Transverse colon (tissue), 4 donors: ENCODE results near the gene UNC5B. TPM values are rescaled to one million over a fixed set of nuclear protein-coding genes. Genes with fewer than 3 reads are reported as not detected.

Source experiments
- DNase-seq: peaks from one replicate; pipeline ENCODE4 v3.0.0-alpha.2; 2019
- H3K27ac ChIP-seq, 4 donors: fragments of 200-600 bp; sonication (generic); 2 replicates each; pipeline ENCODE4 v1.5.1; 2016 to 2018; ENCODE audit warnings: inconsistent platforms in 4 of 4
- H3K27me3 ChIP-seq: fragments of 200-600 bp; sonication (generic); 2 replicates; pipeline ENCODE4 v1.5.1; 2017; ENCODE audit warnings: inconsistent platforms
- H3K36me3 ChIP-seq, 4 donors: fragments of 200-600 bp; sonication (generic); 2 replicates each; pipeline ENCODE4 v1.5.1; 2017 to 2019; ENCODE audit warnings: inconsistent platforms in 4 of 4
- H3K4me1 ChIP-seq, 4 donors: fragments of 200-600 bp; sonication (generic); 2 replicates each; pipeline ENCODE4 v1.5.1; 2017 to 2020; ENCODE audit warnings: inconsistent platforms in 4 of 4
- H3K4me3 ChIP-seq, 4 donors: fragments of 200-600 bp; sonication (generic); 1 replicate in 1 of 4; 2 replicates in 3 of 4; pipeline versions ENCODE4 v1.5.1 to v1.6.1; 2017 to 2019; ENCODE audit warnings: inconsistent platforms in 4 of 4
- H3K9me3 ChIP-seq, 2 donors: fragments of 200-600 bp; sonication (generic); 2 replicates each; pipeline ENCODE4 v1.5.1; 2017 to 2019; ENCODE audit warnings: inconsistent platforms in 2 of 2
- EP300 ChIP-seq: sonication (generic); formaldehyde crosslinking; IDR thresholded peaks from one replicate; pipeline ENCODE4 v1.6.1; 2017; ENCODE audit warnings: antibody characterized with exemption, low read depth
- POLR2A ChIP-seq: fragments of 450-650 bp; IDR thresholded peaks from one replicate; pipeline ENCODE4 v1.6.1; 2016; ENCODE audit warnings: antibody characterized with exemption, mild to moderate bottlenecking, moderate library complexity
- POLR2AphosphoS5 ChIP-seq, 3 donors: sonication (generic); formaldehyde crosslinking; IDR thresholded peaks; one replicate each; pipeline ENCODE4 v1.6.1; 2016; ENCODE audit warnings: antibody characterized with exemption in 3 of 3
- WGBS, 2 donors: methylation state at CpG; one replicate each; pipeline ENCODE4 v1.1.5; 2018; ENCODE audit warnings: low coverage in 1 of 2; 5-methylcytosine and 5-hydroxymethylcytosine counted together
- in situ Hi-C, 4 donors: fragments of 200-750 bp; cut with MboI; loops; one replicate each; pipeline versions ENCODE4 v1.15.0 to v1.15.1; 2017; ENCODE audit warnings: low sequenced_read_pairs in 3 of 4, low pct_ligation_motif_present in 1 of 4, low pct_unique_long_range_greater_than_20kb in 1 of 4
- intact Hi-C: fragments of 100-400 bp; cut with DNase I; formaldehyde crosslinking; loops from one replicate; pipeline ENCODE4 v1.15.1; 2023; ENCODE audit warnings: low total_unique reads
- total RNA-seq, 4 donors: library from RNA; depleted of rRNA; stranded (reverse); fragments of >200 nt; gene quantifications; one replicate each; pipeline ENCODE4 v1.1.0, GENCODE V29; 2016
- TF ChIP-seq, protein P1 (sequence below), 5 experiments: fragments of 200-600 bp in 3 of 5; fragments of 450-650 bp in 2 of 5; sonication (generic) in 3 of 5; IDR thresholded peaks; 1 replicate in 2 of 5; 2 replicates in 3 of 5; pipeline ENCODE4 v1.5.1; 2016 to 2017; ENCODE audit warnings: antibody characterized with exemption in 5 of 5, inconsistent platforms in 3 of 5, mild to moderate bottlenecking in 2 of 5, moderate library complexity in 1 of 5

UNC5B gene
- total RNA-seq, 4 donors from 2014 or later = 12.3 to 74.1 (median 41.2) TPM

- TF ChIP-seq POLR2AphosphoS5 (IDR thresholded peaks at IDR 0.05) (no peak), EP300 (no peak), POLR2A (no peak)
- DNase-seq = no peak
- WGBS, 2 donors = 58% methylated on average over 3 of the region's 3 CpGs; no CpG with 5 or more reads in 1 of the 2 donors
- H3K4me3 ChIP-seq = no peak overlapping the region
- no peaks in the 10 kb centered on the region for H3K9me3 ChIP-seq
- in situ Hi-C loops = loop anchor here (10.0 to 25.0 kb wide), 7 partner anchors 252 to 505 kb away; no protein-coding TSS in a partner anchor
- H3K27ac ChIP-seq = no peak overlapping the region
- peaks cover 0 to 23% (median 8%) of the 10 kb centered on the region in 4 donors for H3K4me1 ChIP-seq
- no peaks in the 10 kb centered on the region for H3K27me3 ChIP-seq
- intact Hi-C loops = loop anchor here (10.0 kb wide), 3 partner anchors 265 to 585 kb away; no protein-coding TSS in a partner anchor
- no peaks in the 10 kb centered on the region for H3K36me3 ChIP-seq
Observed at GRCh38 chr10:71309919-71310318, 97.5 kb downstream of the UNC5B start.

GRCh38 chr10:71312220-71312619 is 99.8 kb downstream of the UNC5B start:
- no peak overlapping the region for H3K4me3 ChIP-seq
- no peak overlapping the region for H3K27ac ChIP-seq
- no peaks in the 10 kb centered on the region for H3K36me3 ChIP-seq
- no peaks in the 10 kb centered on the region for H3K27me3 ChIP-seq
- 45 to 77% methylated on average over 1 of the region's 1 CpG for WGBS, 2 donors
- no peak for TF ChIP-seq EP300
- no peak for TF ChIP-seq POLR2A
- no peak for TF ChIP-seq POLR2AphosphoS5 (IDR thresholded peaks at IDR 0.05)
- TF ChIP-seq, protein P1, sequence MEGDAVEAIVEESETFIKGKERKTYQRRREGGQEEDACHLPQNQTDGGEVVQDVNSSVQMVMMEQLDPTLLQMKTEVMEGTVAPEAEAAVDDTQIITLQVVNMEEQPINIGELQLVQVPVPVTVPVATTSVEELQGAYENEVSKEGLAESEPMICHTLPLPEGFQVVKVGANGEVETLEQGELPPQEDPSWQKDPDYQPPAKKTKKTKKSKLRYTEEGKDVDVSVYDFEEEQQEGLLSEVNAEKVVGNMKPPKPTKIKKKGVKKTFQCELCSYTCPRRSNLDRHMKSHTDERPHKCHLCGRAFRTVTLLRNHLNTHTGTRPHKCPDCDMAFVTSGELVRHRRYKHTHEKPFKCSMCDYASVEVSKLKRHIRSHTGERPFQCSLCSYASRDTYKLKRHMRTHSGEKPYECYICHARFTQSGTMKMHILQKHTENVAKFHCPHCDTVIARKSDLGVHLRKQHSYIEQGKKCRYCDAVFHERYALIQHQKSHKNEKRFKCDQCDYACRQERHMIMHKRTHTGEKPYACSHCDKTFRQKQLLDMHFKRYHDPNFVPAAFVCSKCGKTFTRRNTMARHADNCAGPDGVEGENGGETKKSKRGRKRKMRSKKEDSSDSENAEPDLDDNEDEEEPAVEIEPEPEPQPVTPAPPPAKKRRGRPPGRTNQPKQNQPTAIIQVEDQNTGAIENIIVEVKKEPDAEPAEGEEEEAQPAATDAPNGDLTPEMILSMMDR (IDR thresholded peaks at IDR 0.05) = no peak
- H3K4me1 ChIP-seq = peaks cover 0 to 23% (median 8%) of the 10 kb centered on the region in 4 donors
- intact Hi-C loops = loop anchor here (10.0 kb wide), 3 partner anchors 263 to 583 kb away; no protein-coding TSS in a partner anchor
- DNase-seq = no peak
- in situ Hi-C loops = loop anchor here (10.0 to 25.0 kb wide), 7 partner anchors 250 to 503 kb away; no protein-coding TSS in a partner anchor
- H3K9me3 ChIP-seq = no peaks in the 10 kb centered on the region

- no peaks in the 10 kb centered on the region for H3K27me3 ChIP-seq
- 24 to 34% methylated on average over 7 to 19 of the region's 19 CpGs for WGBS, 2 donors
- DNase-seq = peak; percentile 53
- peak overlapping the region; percentile 42 to 73 (median 64) for H3K27ac ChIP-seq
- H3K4me3 ChIP-seq = no peak overlapping the region
- H3K9me3 ChIP-seq = no peaks in the 10 kb centered on the region
- intact Hi-C loops = loop anchor here (10.0 kb wide), 3 partner anchors 262 to 582 kb away; no protein-coding TSS in a partner anchor
- no peaks in the 10 kb centered on the region for H3K36me3 ChIP-seq
- in situ Hi-C loops = loop anchor here (10.0 to 25.0 kb wide), 7 partner anchors 249 to 502 kb away; no protein-coding TSS in a partner anchor
- H3K4me1 ChIP-seq = peaks cover 0 to 23% (median 8%) of the 10 kb centered on the region in 4 donors
- TF ChIP-seq POLR2A (no peak), POLR2AphosphoS5 (IDR thresholded peaks at IDR 0.05) (peak in 2 of 3 donors; percentile 14 to 36), EP300 (no peak)
- TF ChIP-seq, protein P1 (IDR thresholded peaks at IDR 0.05) = no peak
Observed at GRCh38 chr10:71312811-71313789, 100.7 kb downstream of the UNC5B start.

GRCh38 chr10:71314028-71314693 is 101.8 kb downstream of the UNC5B start:
- Histone ChIP-seq H3K36me3 (no peaks in the 10 kb centered on the region), H3K27me3 (no peaks in the 10 kb centered on the region), H3K4me1 (peaks cover 0 to 28% (median 10%) of the 10 kb centered on the region in 4 donors), H3K9me3 (no peaks in the 10 kb centered on the region), H3K27ac (peak overlapping the region in 3 of 4 donors; percentile 42 to 73 (median 59)), H3K4me3 (peak overlapping the region in 1 of 4 donors; percentile 26)
- in situ Hi-C loops (loop anchor here (10.0 to 25.0 kb wide), 7 partner anchors 248 to 501 kb away; no protein-coding TSS in a partner anchor), intact Hi-C loops (loop anchor here (10.0 kb wide), 3 partner anchors 261 to 581 kb away; no protein-coding TSS in a partner anchor)
- DNase-seq = peak; percentile 61
- 7 to 60% methylated on average over 1 to 19 of the region's 21 CpGs for WGBS, 2 donors
- TF ChIP-seq POLR2AphosphoS5 (IDR thresholded peaks at IDR 0.05) = no peak
- TF ChIP-seq, protein P1 (IDR thresholded peaks at IDR 0.05) = peak; percentile 69 to 93 (median 86)
